ENCODE data around the gene SLC8A3. TPM values are rescaled to one million over a fixed set of nuclear protein-coding genes. Genes with fewer than 3 reads are reported as not detected.

The SLC8A3 gene
- total RNA-seq, 1 experiment from 2014 or later: not detected

DNA sequence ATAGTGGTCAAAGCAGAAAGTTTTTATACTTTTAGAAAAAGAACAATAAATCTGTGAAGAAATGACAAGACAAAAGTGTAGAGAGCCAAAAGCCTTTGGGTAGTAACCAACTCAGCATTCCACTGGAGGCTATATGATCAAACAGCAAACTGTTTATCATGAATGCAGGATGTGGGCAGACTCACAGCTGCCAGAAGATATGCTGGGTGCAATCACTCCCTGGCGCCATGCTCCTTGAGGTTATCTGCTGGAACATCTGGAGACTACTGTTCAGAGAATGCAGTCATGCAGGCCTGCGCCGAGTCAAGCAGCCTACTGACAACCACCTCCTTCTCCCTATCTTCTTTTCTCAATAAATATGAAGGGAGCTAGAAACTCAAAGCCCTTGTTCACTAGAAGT lies 49.0 kb upstream of the SLC8A3 start:
- Histone ChIP-seq H3K4me3 (replicated peaks in 1 of 2; ENCODE audit: low read depth in 1 of 2, low read length in 2 of 2) (no peak overlapping the region), H3K79me2 (ENCODE audit: insufficient read depth, low read length) (no peaks in the 10 kb centered on the region), H3K27ac (ENCODE audit: low read depth, low read length) (no peak overlapping the region), H3K27me3 (ENCODE audit: insufficient read depth, low read length) (peaks cover 17% of the 10 kb centered on the region), H3K4me1 (ENCODE audit: control insufficient read depth in 1 of 2, insufficient read depth in 2 of 2, low read length in 2 of 2) (no peaks in the 10 kb centered on the region), H3K9ac (ENCODE audit: low read length) (no peak overlapping the region), H3K36me3 (ENCODE audit: control insufficient read depth in 1 of 2, insufficient read depth in 2 of 2, low read length in 2 of 2) (no peaks in the 10 kb centered on the region), H3K4me2 (ENCODE audit: low read length) (no peak overlapping the region), H4K20me1 (ENCODE audit: insufficient read depth) (no peaks in the 10 kb centered on the region), H3K9me2 (ENCODE audit: insufficient read depth) (no peaks in the 10 kb centered on the region), H2AFZ (ENCODE audit: low read depth, low read length, poor library complexity, severe bottlenecking) (no peak overlapping the region), H3K9me3 (ENCODE audit: control insufficient read depth in 1 of 2, insufficient read depth in 1 of 2, low read depth in 1 of 2, low read length in 2 of 2) (no peaks in the 10 kb centered on the region)
- TF ChIP-seq SRF (IDR thresholded peaks at IDR 0.05; ENCODE audit: low read depth) (no peak), SIN3A (IDR thresholded peaks at IDR 0.05; ENCODE audit: low read depth) (no peak)
- BruUV-seq (replicated peaks): no TSS peak
- ChIA-PET CTCF (no interaction called here), RAD21 (ENCODE audit: low non-redundant PET in 1 of 2, low total read pairs in 2 of 2, uncharacterized antibody in 2 of 2, unreplicated experiment in 2 of 2) (no interaction called here), POLR2A (no interaction called here)
- ATAC-seq (no peak), DNase-seq (ENCODE audit: low read depth, low spot score) (no peak)
- intact Hi-C loops (cut with micrococcal nuclease): no loop called here

DNA sequence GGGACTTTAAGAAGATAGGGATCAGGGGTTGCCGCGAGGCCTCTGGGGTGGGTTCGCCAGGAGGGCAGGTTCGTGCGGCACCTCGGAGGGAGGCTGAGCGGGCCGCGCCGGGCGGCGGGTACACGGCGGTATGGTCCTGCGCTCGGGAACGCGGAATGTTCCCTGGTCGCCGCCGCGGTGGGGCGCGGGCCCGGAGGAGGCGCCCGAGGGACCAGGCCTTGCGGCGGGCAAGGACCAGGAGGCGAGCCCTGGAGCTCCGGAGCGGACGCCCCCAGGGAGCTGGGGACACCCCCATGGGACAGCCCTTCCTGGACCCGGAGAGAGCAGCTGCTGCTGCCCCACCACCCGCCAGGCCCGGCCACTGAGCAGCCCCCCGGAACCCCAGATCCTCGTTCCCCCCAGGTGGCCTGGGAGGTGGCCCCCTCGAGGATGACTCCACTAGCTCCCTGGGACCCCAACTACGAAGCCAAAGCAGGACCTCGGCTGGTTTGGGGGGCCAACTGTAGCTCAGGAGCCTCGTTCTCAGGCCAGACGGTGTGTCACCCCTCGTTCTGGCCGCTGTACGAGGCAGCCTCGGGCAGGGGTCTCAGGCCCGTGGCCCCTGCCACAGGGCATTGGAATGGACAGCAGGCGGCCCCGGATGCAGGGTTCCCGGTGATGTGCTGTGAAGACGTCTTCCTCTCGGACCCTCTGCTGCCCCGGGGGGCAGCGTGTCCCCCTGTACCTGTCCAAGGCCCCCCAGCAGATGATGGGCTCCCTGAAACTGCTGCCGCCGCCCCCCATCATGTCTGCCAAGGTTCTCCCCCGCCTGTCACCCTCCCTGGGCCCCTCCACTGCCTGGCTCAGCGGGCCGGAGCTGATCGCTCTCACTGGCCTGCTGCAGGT lies 45.6 kb upstream of the SLC8A3 start:
- intact Hi-C loops (cut with micrococcal nuclease): no loop called here
- Histone ChIP-seq H3K4me2 (ENCODE audit: low read length) (no peak overlapping the region), H3K27me3 (ENCODE audit: insufficient read depth, low read length) (peaks cover 18% of the 10 kb centered on the region), H3K4me1 (ENCODE audit: control insufficient read depth in 1 of 2, insufficient read depth in 2 of 2, low read length in 2 of 2) (no peaks in the 10 kb centered on the region), H3K9ac (ENCODE audit: low read length) (no peak overlapping the region), H3K36me3 (ENCODE audit: control insufficient read depth in 1 of 2, insufficient read depth in 2 of 2, low read length in 2 of 2) (no peaks in the 10 kb centered on the region), H4K20me1 (ENCODE audit: insufficient read depth) (no peaks in the 10 kb centered on the region), H3K4me3 (replicated peaks in 1 of 2; ENCODE audit: low read depth in 1 of 2, low read length in 2 of 2) (no peak overlapping the region), H3K9me2 (ENCODE audit: insufficient read depth) (no peaks in the 10 kb centered on the region), H3K27ac (ENCODE audit: low read depth, low read length) (no peak overlapping the region), H2AFZ (ENCODE audit: low read depth, low read length, poor library complexity, severe bottlenecking) (no peak overlapping the region), H3K9me3 (ENCODE audit: control insufficient read depth in 1 of 2, insufficient read depth in 1 of 2, low read depth in 1 of 2, low read length in 2 of 2) (no peaks in the 10 kb centered on the region), H3K79me2 (ENCODE audit: insufficient read depth, low read length) (no peaks in the 10 kb centered on the region)
- DNase-seq (ENCODE audit: low read depth, low spot score): no peak
- RAD21 ChIA-PET (ENCODE audit: low non-redundant PET in 1 of 2, low total read pairs in 2 of 2, uncharacterized antibody in 2 of 2, unreplicated experiment in 2 of 2): no interaction called here
- no TSS peak for BruUV-seq (replicated peaks)
- TF ChIP-seq CBX3 (IDR thresholded peaks at IDR 0.05; ENCODE audit: low read depth): no peak
- no peak for TF ChIP-seq EGR1 (IDR thresholded peaks at IDR 0.05; ENCODE audit: low read depth)
- TF ChIP-seq, protein P1, sequence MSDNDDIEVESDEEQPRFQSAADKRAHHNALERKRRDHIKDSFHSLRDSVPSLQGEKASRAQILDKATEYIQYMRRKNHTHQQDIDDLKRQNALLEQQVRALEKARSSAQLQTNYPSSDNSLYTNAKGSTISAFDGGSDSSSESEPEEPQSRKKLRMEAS (IDR thresholded peaks at IDR 0.05): no peak
- no peak for TF ChIP-seq ZNF274 (IDR thresholded peaks at IDR 0.05; ENCODE audit: low read depth, low read length)
- no peak for TF ChIP-seq FOSL1 (IDR thresholded peaks at IDR 0.05; ENCODE audit: low read depth)
- TF ChIP-seq SRF (IDR thresholded peaks at IDR 0.05; ENCODE audit: low read depth): no peak
- TF ChIP-seq POLR2A (IDR thresholded peaks at IDR 0.05; ENCODE audit: borderline replicate concordance, extremely low read depth, insufficient read depth, insufficient read length): no peak
- TF ChIP-seq, protein P2, sequence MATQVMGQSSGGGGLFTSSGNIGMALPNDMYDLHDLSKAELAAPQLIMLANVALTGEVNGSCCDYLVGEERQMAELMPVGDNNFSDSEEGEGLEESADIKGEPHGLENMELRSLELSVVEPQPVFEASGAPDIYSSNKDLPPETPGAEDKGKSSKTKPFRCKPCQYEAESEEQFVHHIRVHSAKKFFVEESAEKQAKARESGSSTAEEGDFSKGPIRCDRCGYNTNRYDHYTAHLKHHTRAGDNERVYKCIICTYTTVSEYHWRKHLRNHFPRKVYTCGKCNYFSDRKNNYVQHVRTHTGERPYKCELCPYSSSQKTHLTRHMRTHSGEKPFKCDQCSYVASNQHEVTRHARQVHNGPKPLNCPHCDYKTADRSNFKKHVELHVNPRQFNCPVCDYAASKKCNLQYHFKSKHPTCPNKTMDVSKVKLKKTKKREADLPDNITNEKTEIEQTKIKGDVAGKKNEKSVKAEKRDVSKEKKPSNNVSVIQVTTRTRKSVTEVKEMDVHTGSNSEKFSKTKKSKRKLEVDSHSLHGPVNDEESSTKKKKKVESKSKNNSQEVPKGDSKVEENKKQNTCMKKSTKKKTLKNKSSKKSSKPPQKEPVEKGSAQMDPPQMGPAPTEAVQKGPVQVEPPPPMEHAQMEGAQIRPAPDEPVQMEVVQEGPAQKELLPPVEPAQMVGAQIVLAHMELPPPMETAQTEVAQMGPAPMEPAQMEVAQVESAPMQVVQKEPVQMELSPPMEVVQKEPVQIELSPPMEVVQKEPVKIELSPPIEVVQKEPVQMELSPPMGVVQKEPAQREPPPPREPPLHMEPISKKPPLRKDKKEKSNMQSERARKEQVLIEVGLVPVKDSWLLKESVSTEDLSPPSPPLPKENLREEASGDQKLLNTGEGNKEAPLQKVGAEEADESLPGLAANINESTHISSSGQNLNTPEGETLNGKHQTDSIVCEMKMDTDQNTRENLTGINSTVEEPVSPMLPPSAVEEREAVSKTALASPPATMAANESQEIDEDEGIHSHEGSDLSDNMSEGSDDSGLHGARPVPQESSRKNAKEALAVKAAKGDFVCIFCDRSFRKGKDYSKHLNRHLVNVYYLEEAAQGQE (IDR thresholded peaks at IDR 0.05; ENCODE audit: low read depth): no peak
- TF ChIP-seq ELF1 (IDR thresholded peaks at IDR 0.05; ENCODE audit: borderline replicate concordance, low read depth): no peak
- TF ChIP-seq SP1 (IDR thresholded peaks at IDR 0.05; ENCODE audit: low read depth): no peak
- CTCF ChIA-PET: no interaction called here
- no peak for ATAC-seq
- POLR2A ChIA-PET: no interaction called here
